Neutrophil (primary cell): Measurements from ENCODE around the gene KRR1.

Experiments
- H3K27ac ChIP-seq: fragments of 200-600 bp; sonication (generic); 2 replicates; pipeline ENCODE4 v1.5.1; 2016; ENCODE audit warnings: mild to moderate bottlenecking, moderate library complexity
- H3K27me3 ChIP-seq: fragments of 200-600 bp; sonication (generic); 2 replicates; pipeline ENCODE4 v1.6.0; 2016; ENCODE audit warnings: mild to moderate bottlenecking
- H3K36me3 ChIP-seq: fragments of 200-600 bp; sonication (generic); 2 replicates; pipeline ENCODE4 v1.5.1; 2017
- H3K4me1 ChIP-seq, 2 experiments: fragments of 200-600 bp in 1 of 2; sonication (generic) in 1 of 2; 1 replicate in 1 of 2; 2 replicates in 1 of 2; pipeline versions ENCODE4 v1.5.1 to v1.6.1; 2013 to 2016; ENCODE audit warnings: low read depth in 1 of 2, low read length in 1 of 2, mild to moderate bottlenecking in 1 of 2, moderate library complexity in 1 of 2; ENCODE audit not compliant: control insufficient read depth in 1 of 2, insufficient read depth in 1 of 2
- H3K4me3 ChIP-seq, 2 experiments: fragments of 200-600 bp in 1 of 2; sonication (generic) in 1 of 2; 1 replicate in 1 of 2; 2 replicates in 1 of 2; pipeline ENCODE4 v1.5.1; 2013 to 2016; ENCODE audit warnings: low read depth in 1 of 2, low read length in 1 of 2, mild to moderate bottlenecking in 1 of 2, moderate library complexity in 1 of 2
- H3K9me3 ChIP-seq: fragments of 200-600 bp; sonication (generic); 2 replicates; pipeline ENCODE4 v1.5.1; 2016
- TF ChIP-seq, protein P1 (sequence below): fragments of 200-600 bp; sonication (generic); IDR thresholded peaks from 2 replicates; pipeline ENCODE4 v1.5.1; 2016; ENCODE audit warnings: antibody characterized with exemption

KRR1 gene

DNA sequence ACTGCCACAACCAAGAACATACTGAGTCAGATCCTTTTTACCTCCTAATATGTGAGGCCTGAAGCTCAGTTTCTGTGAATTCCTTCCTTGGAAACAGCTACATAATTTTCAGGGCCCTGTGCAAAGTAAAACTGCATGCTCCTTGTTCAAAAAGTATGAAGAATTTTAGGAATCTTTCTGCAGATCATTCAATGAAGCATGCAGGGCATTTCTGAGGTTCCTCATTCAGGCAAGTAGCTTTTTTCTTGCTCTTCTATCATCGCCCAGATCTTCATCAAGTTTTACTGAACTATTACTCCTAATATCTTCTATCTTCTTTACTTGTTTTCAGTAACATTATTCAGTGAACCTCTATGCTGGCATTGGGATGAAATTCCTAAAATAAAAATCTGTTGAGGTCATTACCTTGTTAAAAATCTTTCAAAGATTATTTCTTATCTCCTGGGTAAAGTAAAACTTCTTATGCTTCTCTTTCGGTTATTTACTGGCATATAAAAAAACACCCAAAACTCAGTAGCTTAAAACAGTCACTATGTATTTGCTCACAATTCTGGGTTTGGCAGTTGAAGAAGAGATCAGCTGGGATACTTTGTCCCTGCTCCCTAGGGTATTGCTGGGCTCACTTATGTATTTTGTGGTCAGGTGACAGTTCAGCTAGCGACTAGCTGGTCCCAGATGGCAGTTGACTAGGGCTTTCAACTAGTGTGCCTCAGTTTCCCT, 42.6 kb upstream of the KRR1 start:
- Histone ChIP-seq H3K9me3 (no peaks in the 10 kb centered on the region), H3K27me3 (peaks cover 8% of the 10 kb centered on the region), H3K27ac (no peak overlapping the region), H3K4me1 (no peaks in the 10 kb centered on the region), H3K4me3 (no peak overlapping the region), H3K36me3 (no peaks in the 10 kb centered on the region)
- TF ChIP-seq, protein P1, sequence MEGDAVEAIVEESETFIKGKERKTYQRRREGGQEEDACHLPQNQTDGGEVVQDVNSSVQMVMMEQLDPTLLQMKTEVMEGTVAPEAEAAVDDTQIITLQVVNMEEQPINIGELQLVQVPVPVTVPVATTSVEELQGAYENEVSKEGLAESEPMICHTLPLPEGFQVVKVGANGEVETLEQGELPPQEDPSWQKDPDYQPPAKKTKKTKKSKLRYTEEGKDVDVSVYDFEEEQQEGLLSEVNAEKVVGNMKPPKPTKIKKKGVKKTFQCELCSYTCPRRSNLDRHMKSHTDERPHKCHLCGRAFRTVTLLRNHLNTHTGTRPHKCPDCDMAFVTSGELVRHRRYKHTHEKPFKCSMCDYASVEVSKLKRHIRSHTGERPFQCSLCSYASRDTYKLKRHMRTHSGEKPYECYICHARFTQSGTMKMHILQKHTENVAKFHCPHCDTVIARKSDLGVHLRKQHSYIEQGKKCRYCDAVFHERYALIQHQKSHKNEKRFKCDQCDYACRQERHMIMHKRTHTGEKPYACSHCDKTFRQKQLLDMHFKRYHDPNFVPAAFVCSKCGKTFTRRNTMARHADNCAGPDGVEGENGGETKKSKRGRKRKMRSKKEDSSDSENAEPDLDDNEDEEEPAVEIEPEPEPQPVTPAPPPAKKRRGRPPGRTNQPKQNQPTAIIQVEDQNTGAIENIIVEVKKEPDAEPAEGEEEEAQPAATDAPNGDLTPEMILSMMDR: no peak

DNA sequence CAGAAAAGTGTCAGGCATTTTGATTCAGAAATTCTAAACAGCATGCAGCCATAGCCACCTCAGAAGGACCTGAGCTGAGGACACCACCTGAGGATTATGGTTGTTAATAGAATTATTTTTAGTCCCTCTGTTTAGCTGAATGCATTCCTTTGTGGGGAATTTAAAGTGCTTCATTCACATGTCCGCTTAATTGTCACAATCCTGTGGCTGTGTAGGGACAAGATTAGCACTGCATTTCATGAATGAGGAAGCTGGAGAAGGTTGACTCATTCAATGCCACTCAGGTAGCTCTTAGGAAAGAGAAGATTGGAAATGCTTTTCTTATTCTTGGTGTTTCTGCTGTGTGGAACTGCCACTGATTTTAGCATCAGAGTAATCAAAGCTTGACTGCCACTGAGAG, 42.0 kb upstream of the KRR1 start:
- Histone ChIP-seq H3K27me3 (peaks cover 14% of the 10 kb centered on the region), H3K4me3 (no peak overlapping the region), H3K36me3 (no peaks in the 10 kb centered on the region), H3K9me3 (no peaks in the 10 kb centered on the region), H3K4me1 (no peaks in the 10 kb centered on the region), H3K27ac (no peak overlapping the region)
- TF ChIP-seq, protein P1: no peak

DNA sequence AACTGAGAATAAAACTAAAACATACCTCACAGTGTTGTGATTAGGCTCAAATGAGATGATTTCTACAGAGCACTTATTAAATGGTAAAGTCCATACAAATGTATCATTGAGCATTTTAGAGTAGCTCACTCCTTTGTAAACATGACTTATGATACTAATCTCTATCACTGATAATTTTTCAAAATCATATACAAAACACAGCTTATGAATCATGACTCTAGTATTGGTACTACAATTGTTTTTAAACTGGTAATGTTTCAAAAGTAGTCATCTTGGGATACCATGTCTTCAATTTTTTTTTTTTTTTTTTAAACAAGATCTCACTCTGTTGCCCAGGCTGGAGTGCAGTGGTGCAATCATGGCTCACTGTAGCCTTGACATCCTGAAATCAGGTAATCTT, 40.1 kb upstream of the KRR1 start:
- TF ChIP-seq, protein P1: no peak
- no peak overlapping the region for H3K4me3 ChIP-seq
- no peaks in the 10 kb centered on the region for H3K4me1 ChIP-seq
- H3K27me3 ChIP-seq: peaks cover 24% of the 10 kb centered on the region
- H3K27ac ChIP-seq: no peak overlapping the region
- no peaks in the 10 kb centered on the region for H3K9me3 ChIP-seq
- H3K36me3 ChIP-seq: no peaks in the 10 kb centered on the region

DNA sequence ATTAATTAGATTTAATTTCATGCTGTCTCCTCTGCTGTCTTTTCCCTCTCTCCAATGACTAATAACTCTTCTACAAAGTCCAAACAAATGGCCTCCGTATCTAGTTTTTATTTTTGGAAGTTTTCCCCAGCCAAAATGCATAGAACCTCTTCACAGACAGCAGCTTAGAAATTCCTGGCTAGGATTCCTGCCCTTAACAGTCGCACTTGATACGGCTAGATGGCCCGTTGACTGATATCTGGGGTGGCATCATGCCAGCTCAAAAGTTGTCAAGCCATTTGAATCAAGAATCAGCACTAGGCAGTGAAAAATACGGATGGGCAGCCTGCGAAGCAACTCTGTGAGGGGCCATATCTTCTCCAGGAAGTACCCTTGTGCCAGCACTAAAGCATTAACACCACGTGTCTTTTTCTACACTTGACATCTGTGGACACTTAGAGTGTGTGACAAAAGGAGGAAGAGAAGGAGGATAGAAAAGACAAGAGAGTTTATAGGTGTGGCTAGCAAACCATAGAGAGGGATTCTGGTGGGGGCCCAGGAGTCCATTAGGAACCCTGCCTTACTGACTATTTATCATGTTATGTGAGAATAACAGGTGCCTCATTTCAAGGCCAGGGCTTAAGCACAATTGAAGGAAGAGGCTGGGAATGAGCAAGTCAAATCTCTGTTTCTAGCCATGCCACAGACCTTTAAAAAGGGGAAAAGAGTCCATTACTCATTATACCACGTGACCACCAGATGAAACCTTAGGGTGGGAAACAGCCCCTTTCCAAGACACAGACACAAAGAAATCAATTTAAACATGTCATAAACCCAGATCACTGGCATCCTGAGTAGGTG, 39.2 kb upstream of the KRR1 start:
- TF ChIP-seq, protein P1: no peak
- Histone ChIP-seq H3K4me3 (no peak overlapping the region), H3K27ac (no peak overlapping the region), H3K27me3 (peaks cover 24% of the 10 kb centered on the region), H3K36me3 (no peaks in the 10 kb centered on the region), H3K9me3 (no peaks in the 10 kb centered on the region), H3K4me1 (no peaks in the 10 kb centered on the region)

DNA sequence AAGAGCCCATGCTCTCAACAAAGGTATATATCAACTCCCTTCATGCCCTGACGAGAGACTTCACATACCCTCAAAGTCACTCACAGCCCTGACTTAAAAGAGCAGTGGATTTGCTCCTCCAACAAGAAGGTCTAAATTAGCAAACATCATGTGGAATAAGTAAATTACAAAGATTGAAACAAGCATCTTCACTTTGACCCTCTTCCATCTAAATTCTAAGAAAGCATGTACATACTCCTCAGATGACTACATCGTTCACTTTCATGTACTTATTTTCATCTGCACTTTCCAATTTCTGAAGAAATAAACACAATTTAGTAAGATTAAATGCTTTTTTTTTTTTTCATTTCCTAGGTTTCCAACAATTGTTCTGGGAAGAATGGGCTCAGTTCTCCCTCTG, 38.6 kb upstream of the KRR1 start:
- Histone ChIP-seq H3K9me3 (no peaks in the 10 kb centered on the region), H3K36me3 (no peaks in the 10 kb centered on the region), H3K27me3 (peaks cover 24% of the 10 kb centered on the region), H3K27ac (no peak overlapping the region), H3K4me1 (no peaks in the 10 kb centered on the region), H3K4me3 (no peak overlapping the region)
- TF ChIP-seq, protein P1: no peak
